Islet of Langerhans (tissue), 1 donor: Measurements from ENCODE around the gene TMPRSS9.
"Not testable (repeated sequence)": the region's sequence is repeated elsewhere in the genome, so short reads cannot be mapped to it uniquely, and the experiment has no call there.

ENCODE experiments used
- FAIRE-seq: peaks from one replicate; lab custom pipeline; 2011; peaks lifted over from hg19 to GRCh38; lab: Jason Lieb, UNC

Gene TMPRSS9

GRCh38 chr19:2462635-2463421 is 102.8 kb downstream of the TMPRSS9 start:
- FAIRE-seq, result no peak

GRCh38 chr19:2463694-2464093 is 103.6 kb downstream of the TMPRSS9 start:
- FAIRE-seq, result not testable (repeated sequence)

DNA sequence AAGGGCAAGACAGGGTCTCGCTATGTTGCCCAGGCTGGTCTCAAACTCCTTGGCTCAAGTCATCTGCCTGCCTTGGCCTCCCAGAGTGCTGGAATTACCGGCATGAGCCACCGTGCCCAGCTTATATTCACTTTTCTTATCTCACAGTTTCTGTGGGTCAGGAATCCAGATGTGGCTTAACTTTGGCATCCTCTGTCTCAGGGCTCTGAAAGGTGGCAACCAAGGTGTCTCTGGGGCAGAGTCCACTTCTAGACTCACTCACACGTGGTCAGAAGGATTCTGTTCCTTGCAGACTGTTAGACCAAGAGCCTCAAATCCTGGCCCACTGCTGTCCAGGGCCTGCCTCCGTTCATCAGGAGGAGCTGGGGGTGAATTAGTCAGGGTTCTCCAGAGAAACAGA is 104.3 kb downstream of the TMPRSS9 start:
- no peak for FAIRE-seq

DNA sequence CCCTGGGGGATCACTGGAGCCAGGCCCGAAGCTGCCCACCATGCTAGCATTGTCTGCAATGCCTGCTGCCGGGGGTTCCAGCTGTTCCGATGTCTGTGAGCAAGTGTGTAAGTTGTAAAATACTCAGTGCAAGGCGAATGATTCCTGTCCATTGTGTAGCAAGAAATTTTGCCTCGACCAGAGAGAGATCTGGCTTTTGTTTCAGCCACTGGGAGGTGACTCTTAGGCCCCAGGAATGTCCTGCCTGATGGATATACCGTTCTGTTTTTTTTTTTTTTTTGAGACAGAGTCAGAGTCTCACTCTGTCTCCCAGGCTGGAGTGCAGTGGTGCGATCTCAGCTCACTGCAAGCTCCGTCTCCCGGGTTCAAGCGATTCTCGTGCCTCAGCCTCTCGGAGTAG is 108.5 kb downstream of the TMPRSS9 start:
- FAIRE-seq, result no peak

DNA sequence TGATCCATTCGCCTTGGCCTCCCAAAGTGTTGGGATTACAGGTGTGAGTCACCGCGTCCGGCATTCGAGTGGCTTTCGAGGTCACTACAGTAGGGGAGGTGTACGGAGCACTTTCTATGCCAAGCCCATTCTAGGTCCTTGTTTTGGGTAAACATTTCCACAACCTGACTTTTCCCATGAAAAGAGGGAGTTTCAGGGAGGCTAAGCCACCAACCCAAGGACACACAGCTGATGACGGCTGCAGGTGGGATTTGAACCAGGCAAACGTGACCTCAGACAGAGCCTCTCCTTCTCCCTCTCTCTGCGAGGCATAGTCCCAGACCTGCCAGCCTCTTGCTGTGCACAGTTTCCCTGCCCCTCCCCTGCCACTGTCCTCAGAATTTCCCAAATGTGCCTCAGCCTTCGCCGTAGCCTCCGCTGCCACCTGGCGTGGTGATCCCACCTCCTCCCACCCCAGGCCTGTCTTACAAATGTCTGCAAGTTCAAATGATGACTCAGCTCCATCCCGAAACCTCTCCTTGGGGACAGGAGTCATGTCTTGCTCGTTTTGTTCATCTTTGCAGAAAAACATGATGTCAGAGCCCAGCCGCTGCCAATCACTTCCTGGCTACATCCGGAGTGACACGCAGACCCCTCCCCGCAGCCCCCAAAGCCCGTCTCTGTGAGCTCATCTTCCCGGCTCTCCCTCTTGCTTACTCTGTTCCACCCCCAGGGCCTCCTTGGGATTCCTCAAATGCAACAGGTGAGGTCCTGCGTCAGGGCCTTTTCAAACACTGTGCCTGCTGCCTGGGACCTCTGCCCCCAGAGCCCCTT is 109.2 kb downstream of the TMPRSS9 start:
- FAIRE-seq, result no peak

DNA sequence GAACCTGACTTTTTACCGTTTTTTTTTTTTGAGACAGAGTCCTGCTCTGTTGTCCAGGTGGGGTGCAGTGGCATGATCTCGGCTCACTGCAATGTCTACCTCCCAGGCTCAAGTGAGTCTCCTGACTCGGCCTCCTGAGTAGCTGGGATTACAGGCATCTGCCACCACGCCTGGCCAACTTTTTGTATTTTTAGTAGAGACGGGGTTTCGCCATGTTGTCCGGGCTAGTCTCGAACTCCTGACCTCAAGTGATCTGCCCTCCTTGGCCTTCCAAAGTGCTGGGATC is 109.8 kb downstream of the TMPRSS9 start:
- not testable (repeated sequence) for FAIRE-seq

- FAIRE-seq, result no peak
These were observed 114.4 kb downstream of the TMPRSS9 start for GRCh38 chr19:2474232-2475017.

DNA sequence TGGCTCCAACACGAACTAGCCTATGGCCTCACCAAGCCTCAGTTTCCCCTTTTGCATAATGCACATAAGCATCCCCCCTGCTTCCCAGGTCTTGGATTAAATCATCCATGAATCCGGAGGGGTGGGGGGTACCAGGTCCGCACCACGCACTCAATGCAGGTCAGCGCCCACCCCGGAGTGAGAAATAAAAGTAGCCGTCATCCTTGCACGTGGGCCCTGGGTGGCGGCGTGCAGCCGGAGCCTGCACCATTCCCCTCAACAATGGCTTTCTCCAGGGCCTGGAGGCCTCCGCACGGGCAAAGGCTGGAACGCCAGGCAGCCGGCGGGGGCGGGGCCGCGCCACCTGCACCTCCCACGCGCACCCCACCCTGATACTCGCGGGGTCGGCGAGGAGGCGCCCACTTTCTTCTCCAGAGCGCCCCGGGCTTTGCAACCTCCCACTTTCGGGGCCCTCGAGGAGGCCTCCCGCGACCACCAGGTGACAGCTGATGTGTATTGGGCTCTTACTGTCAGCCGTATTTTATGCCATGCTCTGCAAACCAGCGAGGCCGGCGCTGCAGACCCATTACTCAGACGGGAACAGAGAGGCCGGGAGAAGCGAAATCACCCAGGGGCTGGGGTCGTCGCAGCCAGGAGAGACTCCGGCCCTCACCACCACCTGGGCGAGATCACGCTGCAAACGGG is 115.1 kb downstream of the TMPRSS9 start:
- no peak for FAIRE-seq
